Muscle of leg (tissue), 9 donors: Measurements from ENCODE around the gene DAPL1. TPM values are rescaled to one million over a fixed set of nuclear protein-coding genes. Genes with fewer than 3 reads are reported as not detected.

Experiments used
- polyA plus RNA-seq, 8 donors: library from polyadenylated mRNA; unstranded; fragments of 120-200 nt; gene quantifications; one replicate each; pipeline versions ENCODE4 v1.2.1 to v1.2.3, GENCODE V29; 2013; ENCODE audit warnings: inconsistent platforms in 1 of 8, low replicate concordance in 1 of 8; ENCODE audit not compliant: insufficient read length in 8 of 8, insufficient read depth in 1 of 8
- total RNA-seq: library from RNA; stranded (reverse); fragments of 120-200 nt; gene quantifications from one replicate; pipeline ENCODE4 v1.2.4, GENCODE V29; 2013

Gene DAPL1
- total and polyA plus RNA-seq, 9 donors = 0.41 to 2.5 (median 0.51) TPM; not detected in 6

Other genes starting within 250 kb of the DAPL1 start
- 14.3 TPM for gene TANC1, start 173.3 kb downstream of the DAPL1 start, total RNA-seq
- 10 to 100 TPM; 18.6 to 25.2 (median 22.0) TPM for gene TANC1, start 173.3 kb downstream of the DAPL1 start, polyA plus RNA-seq